ENCODE results near the gene NOP53.
"Not testable (repeated sequence)": the region's sequence is repeated elsewhere in the genome, so short reads cannot be mapped to it uniquely, and the experiment has no call there.

NOP53 gene

GRCh38 chr19:47804451-47804850, 59.1 kb downstream of the NOP53 start, which contains the start of gene TPRX1:
TSS of gene TPRX1 (minus strand) at chr19:47804551. CDS start at chr19:47804539, 12 bp downstream.
- H3K27ac Mint-ChIP-seq; H3K9me3 Mint-ChIP-seq; H3K4me3 Mint-ChIP-seq; H3K4me1 Mint-ChIP-seq (ENCODE audit: low read depth); intact Hi-C loops (cut with micrococcal nuclease); H3K27me3 Mint-ChIP-seq; H3K36me3 Mint-ChIP-seq (ENCODE audit: low read depth): not testable (repeated sequence)

DNA sequence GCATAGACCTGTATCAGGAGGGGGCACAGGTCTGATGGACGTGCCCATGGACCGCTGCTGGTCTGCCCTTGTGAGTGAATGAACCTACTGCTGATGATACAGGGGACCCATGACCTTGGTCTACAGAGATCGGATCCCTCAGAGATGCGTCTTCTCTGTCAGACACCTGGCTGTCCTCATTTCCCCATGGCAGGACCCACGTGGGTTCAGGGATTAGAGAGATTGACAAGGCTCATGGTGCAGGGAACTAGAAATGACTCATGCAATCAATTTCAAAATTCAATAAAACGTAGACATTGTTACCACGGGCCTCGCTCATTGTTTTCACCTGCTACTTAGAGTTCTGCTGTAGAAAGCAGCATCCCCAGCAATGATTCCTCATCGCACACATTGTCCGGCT, 60.0 kb downstream of the NOP53 start:
- no peaks in the 10 kb centered on the region for H3K9me3 Mint-ChIP-seq
- no peak overlapping the region for H3K27ac Mint-ChIP-seq
- intact Hi-C loops (cut with micrococcal nuclease): no loop called here
- H3K4me1 Mint-ChIP-seq (ENCODE audit: low read depth): no peaks in the 10 kb centered on the region
- H3K36me3 Mint-ChIP-seq (ENCODE audit: low read depth): no peaks in the 10 kb centered on the region
- peaks cover 4% of the 10 kb centered on the region for H3K27me3 Mint-ChIP-seq
- no peak overlapping the region for H3K4me3 Mint-ChIP-seq

GRCh38 chr19:47806435-47806834, 61.1 kb downstream of the NOP53 start:
- Mint-ChIP-seq H3K36me3 (ENCODE audit: low read depth) (no peaks in the 10 kb centered on the region), H3K9me3 (no peaks in the 10 kb centered on the region), H3K27me3 (peaks cover 4% of the 10 kb centered on the region), H3K4me3 (no peak overlapping the region), H3K27ac (no peak overlapping the region), H3K4me1 (ENCODE audit: low read depth) (no peaks in the 10 kb centered on the region)
- intact Hi-C loops (cut with micrococcal nuclease): no loop called here

Measured in dendritic cell treated with granulocyte-macrophage colony-stimulating factor and Interleukin-4, amounts not matched to agents 40 ng/mL and 50 ng/mL, for 4 days (primary cell).